LNCAP (cell line): Measurements from ENCODE around the gene CFAP43.

ENCODE experiments used
- CTCF ChIP-seq: fragments of 450-650 bp; IDR thresholded peaks from 2 replicates; pipeline ENCODE4 v1.5.1; 2017; ENCODE audit warnings: mild to moderate bottlenecking

The CFAP43 gene

GRCh38 chr10:104139221-104139620 lies 92.9 kb downstream of the CFAP43 start:
- peak; percentile 34; the same call in 1 of the 2 replicates for TF ChIP-seq CTCF

DNA sequence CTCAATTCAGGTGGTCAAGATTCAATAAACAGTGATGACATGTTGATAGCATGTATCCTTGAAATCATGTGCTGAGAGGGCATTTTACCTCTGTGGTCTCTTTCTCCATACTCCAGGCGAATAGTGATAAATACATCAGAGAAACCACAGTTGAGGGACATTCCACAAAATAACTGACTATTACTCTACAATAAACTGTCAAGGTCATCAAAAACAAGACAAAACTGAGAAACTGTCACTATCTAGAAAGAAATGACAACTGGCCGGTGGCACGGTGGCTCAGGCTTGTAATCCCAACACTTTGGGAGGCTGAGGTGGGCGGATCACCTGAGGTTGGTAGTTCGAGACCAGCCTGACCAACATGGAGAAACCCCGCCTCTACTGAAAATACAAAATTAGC lies 94.0 kb downstream of the CFAP43 start:
- TF ChIP-seq CTCF = no peak

DNA sequence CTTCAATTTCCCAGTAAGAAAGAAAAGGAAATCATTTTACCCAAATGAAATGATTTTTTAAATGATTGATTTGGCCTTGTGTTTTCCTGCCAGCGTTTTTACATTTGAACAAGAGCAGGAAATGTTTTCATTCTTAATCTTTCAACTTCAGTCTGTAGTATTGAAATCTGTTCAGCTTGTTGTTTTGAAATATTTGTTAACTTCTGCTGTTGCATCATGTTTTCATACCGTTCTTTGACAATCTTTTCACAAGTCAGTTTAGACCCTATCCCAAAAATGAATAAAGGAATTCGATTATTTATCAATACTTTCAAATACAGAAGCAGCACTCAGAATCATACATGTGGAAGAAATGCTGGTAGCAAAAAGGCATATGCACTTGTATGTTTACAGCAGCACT lies 102.1 kb downstream of the CFAP43 start:
- TF ChIP-seq CTCF = no peak

- TF ChIP-seq CTCF = no peak
These were observed 104.0 kb downstream of the CFAP43 start for GRCh38 chr10:104128214-104128613.

GRCh38 chr10:104127411-104127810 lies 104.8 kb downstream of the CFAP43 start:
- TF ChIP-seq CTCF = no peak

- peak; percentile 49; the same call in 1 of the 2 replicates for TF ChIP-seq CTCF
These were observed 108.8 kb downstream of the CFAP43 start for GRCh38 chr10:104123397-104123796.

DNA sequence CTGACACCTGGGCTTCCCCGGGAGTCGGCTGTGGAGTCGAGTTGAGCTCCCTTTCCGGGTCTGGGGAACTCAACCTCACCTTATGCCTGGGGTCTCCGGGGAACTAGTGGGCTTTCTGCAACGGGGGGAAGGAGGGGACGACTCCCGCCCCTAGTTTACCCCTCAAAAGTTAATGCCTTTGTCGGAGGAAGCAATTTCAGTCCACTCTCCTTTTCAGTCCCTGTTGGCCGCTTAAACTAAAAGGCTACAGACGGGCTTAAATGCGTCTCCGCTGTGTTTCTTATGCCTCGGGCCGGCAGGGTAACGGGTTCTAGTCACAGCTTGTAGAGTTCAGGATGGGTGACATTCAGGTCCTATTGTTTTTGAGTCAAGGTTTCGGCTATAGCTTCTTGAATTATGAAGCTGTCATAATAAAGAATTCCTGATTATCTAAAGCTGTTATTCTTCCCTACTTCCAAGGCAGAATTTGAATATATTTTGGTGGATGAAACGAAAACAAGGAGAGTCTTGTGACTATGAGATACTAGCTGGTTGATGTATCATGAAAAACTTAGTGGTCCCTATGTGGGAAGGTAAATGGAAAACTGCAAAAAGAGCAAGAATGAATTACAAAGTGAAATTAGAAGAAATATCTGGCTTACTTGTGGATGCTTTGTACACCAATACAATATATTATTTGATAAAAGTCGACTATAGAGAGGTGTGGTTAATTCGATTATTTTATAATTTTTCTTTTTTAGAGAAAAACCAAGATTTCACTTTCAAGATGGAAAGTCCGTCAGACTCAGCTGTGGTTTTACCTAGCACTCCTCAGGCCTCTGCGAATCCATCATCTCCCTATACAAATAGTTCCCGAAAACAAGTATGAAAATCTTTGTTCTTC lies 109.7 kb downstream of the CFAP43 start:
- TF ChIP-seq CTCF = no peak
